GM12878 (cell line): Measurements from ENCODE around the gene TSHZ2.

ENCODE experiments used
- CBX5 ChIP-seq: sonication (generic); IDR thresholded peaks from 2 replicates; pipeline ENCODE4 v1.6.1; 2016; ENCODE audit warnings: low read depth, moderate library complexity, mild to moderate bottlenecking, inconsistent platforms
- CEBPB ChIP-seq, 2 experiments: fragments of 150-350 bp in 1 of 2; IDR thresholded peaks; 2 replicates each; pipeline ENCODE4 v1.6.1; 2012 to 2014; ENCODE audit warnings: low read depth in 2 of 2, low read length in 2 of 2, borderline replicate concordance in 1 of 2, inconsistent platforms in 1 of 2
- NFIC ChIP-seq: IDR thresholded peaks from 2 replicates; pipeline ENCODE4 v1.6.1; 2012; ENCODE audit warnings: low read depth, mild to moderate bottlenecking, inconsistent platforms, low read length, moderate library complexity
- NRF1 ChIP-seq: conservative IDR thresholded peaks from 2 replicates; pipeline ENCODE4 v1.6.1; 2011; ENCODE audit warnings: mild to moderate bottlenecking, low read depth, low read length, improper control_type of control experiment
- POLR2A ChIP-seq: IDR thresholded peaks from 2 replicates; pipeline ENCODE4 v1.6.1; 2011; ENCODE audit warnings: low read depth, mild to moderate bottlenecking, low read length
- POLR2AphosphoS5 ChIP-seq: IDR thresholded peaks from 2 replicates; pipeline ENCODE4 v1.6.1; 2011; ENCODE audit warnings: mild to moderate bottlenecking, low read length, inconsistent platforms
- SRF ChIP-seq, 2 experiments: IDR thresholded peaks; 2 replicates each; pipeline ENCODE4 v1.6.1; 2011; ENCODE audit warnings: low read depth in 2 of 2, low read length in 2 of 2, mild to moderate bottlenecking in 1 of 2, moderate library complexity in 1 of 2
- TCF12 ChIP-seq: IDR thresholded peaks from 2 replicates; pipeline ENCODE4 v1.6.1; 2011; ENCODE audit warnings: low read depth, mild to moderate bottlenecking, low read length
- TF ChIP-seq, protein P1 (sequence below): fragments of 450-650 bp; IDR thresholded peaks from 2 replicates; pipeline ENCODE4 v1.6.1; 2017; ENCODE audit warnings: mild to moderate bottlenecking
- TF ChIP-seq, protein P2 (sequence below), 3 experiments: IDR thresholded peaks in 2 of 3; conservative IDR thresholded peaks in 1 of 3; 2 replicates each; pipeline ENCODE4 v1.5.1; 2011; ENCODE audit warnings: low read depth in 3 of 3, low read length in 3 of 3, mild to moderate bottlenecking in 3 of 3, control low read depth in 2 of 3, moderate library complexity in 2 of 3, inconsistent platforms in 1 of 3, mixed read lengths in 1 of 3; ENCODE audit not compliant: control insufficient read depth in 2 of 3, insufficient read depth in 1 of 3; ENCODE audit errors: extremely low read depth in 1 of 3
- TF ChIP-seq, protein P3 (sequence below): IDR thresholded peaks from 2 replicates; pipeline ENCODE4 v1.6.1; 2012; ENCODE audit warnings: low read depth, low read length, improper control_type of control experiment
- TF ChIP-seq, protein P4 (sequence below): IDR thresholded peaks from 2 replicates; pipeline ENCODE4 v1.6.1; 2011; ENCODE audit warnings: low read depth, mild to moderate bottlenecking, low read length, moderate library complexity, borderline replicate concordance; ENCODE audit errors: extremely low read depth

DNA sequence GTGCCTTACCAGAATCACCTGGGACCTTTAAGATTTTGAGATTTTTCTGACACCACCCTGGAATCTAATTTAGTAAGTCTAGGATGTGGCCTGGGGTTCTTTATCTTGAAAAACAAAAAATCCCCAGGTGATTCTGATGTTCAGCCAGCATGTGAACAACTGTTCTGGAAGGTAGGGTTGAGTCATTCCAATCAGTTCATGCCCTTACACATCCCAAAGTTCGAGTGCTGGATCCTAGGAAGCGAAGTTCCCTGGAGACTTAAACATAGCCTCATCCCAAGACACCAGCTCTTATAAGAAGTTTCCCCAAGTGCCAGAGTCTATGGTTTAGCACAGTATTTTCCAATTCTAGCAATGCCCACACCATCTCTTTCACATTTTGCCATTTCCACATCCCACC lies 6.3 kb upstream of the TSHZ2 start:
- TF ChIP-seq CBX5 (no peak), NFIC (no peak), NRF1 (no peak), SRF (IDR thresholded peaks at IDR 0.05; ENCODE audit: low read depth in 2 of 2, low read length in 2 of 2) (no peak), TCF12 (no peak), POLR2AphosphoS5 (no peak), POLR2A (no peak), CEBPB (IDR thresholded peaks at IDR 0.05; ENCODE audit: borderline replicate concordance in 1 of 2, low read depth in 2 of 2, low read length in 2 of 2) (no peak)
- TF ChIP-seq, protein P1, sequence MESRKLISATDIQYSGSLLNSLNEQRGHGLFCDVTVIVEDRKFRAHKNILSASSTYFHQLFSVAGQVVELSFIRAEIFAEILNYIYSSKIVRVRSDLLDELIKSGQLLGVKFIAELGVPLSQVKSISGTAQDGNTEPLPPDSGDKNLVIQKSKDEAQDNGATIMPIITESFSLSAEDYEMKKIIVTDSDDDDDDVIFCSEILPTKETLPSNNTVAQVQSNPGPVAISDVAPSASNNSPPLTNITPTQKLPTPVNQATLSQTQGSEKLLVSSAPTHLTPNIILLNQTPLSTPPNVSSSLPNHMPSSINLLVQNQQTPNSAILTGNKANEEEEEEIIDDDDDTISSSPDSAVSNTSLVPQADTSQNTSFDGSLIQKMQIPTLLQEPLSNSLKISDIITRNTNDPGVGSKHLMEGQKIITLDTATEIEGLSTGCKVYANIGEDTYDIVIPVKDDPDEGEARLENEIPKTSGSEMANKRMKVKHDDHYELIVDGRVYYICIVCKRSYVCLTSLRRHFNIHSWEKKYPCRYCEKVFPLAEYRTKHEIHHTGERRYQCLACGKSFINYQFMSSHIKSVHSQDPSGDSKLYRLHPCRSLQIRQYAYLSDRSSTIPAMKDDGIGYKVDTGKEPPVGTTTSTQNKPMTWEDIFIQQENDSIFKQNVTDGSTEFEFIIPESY, result no peak
- TF ChIP-seq, protein P2, sequence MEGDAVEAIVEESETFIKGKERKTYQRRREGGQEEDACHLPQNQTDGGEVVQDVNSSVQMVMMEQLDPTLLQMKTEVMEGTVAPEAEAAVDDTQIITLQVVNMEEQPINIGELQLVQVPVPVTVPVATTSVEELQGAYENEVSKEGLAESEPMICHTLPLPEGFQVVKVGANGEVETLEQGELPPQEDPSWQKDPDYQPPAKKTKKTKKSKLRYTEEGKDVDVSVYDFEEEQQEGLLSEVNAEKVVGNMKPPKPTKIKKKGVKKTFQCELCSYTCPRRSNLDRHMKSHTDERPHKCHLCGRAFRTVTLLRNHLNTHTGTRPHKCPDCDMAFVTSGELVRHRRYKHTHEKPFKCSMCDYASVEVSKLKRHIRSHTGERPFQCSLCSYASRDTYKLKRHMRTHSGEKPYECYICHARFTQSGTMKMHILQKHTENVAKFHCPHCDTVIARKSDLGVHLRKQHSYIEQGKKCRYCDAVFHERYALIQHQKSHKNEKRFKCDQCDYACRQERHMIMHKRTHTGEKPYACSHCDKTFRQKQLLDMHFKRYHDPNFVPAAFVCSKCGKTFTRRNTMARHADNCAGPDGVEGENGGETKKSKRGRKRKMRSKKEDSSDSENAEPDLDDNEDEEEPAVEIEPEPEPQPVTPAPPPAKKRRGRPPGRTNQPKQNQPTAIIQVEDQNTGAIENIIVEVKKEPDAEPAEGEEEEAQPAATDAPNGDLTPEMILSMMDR (IDR thresholded peaks at IDR 0.05 in 2 of 3, conservative IDR thresholded peaks at IDR 0.05 in 1 of 3; ENCODE audit: control insufficient read depth in 2 of 3, extremely low read depth in 1 of 3, insufficient read depth in 1 of 3, low read depth in 3 of 3, low read length in 3 of 3), result no peak
- TF ChIP-seq, protein P3, sequence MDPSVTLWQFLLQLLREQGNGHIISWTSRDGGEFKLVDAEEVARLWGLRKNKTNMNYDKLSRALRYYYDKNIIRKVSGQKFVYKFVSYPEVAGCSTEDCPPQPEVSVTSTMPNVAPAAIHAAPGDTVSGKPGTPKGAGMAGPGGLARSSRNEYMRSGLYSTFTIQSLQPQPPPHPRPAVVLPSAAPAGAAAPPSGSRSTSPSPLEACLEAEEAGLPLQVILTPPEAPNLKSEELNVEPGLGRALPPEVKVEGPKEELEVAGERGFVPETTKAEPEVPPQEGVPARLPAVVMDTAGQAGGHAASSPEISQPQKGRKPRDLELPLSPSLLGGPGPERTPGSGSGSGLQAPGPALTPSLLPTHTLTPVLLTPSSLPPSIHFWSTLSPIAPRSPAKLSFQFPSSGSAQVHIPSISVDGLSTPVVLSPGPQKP, result no peak
- TF ChIP-seq, protein P4, sequence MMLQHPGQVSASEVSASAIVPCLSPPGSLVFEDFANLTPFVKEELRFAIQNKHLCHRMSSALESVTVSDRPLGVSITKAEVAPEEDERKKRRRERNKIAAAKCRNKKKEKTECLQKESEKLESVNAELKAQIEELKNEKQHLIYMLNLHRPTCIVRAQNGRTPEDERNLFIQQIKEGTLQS, result no peak
